Stimulated activated CD4-positive, alpha-beta T cell treated with anti-CD3 and anti-CD28 coated beads, Interleukin-1b, Interleukin-23, amount 100 ng/mL, for 4 hours (primary cell): ENCODE results near the gene CAVIN3.
A peak's percentile ranks its signal among the peaks of the same experiment; 100 is the strongest.
"Not testable (repeated sequence)": the region's sequence is repeated elsewhere in the genome, so short reads cannot be mapped to it uniquely, and the experiment has no call there.

Source experiments
- DNase-seq, 2 donors: peaks; one replicate each; pipeline ENCODE4 v3.0.0-alpha.2; 2020; ENCODE audit warnings: low read depth in 2 of 2

Gene CAVIN3

DNA sequence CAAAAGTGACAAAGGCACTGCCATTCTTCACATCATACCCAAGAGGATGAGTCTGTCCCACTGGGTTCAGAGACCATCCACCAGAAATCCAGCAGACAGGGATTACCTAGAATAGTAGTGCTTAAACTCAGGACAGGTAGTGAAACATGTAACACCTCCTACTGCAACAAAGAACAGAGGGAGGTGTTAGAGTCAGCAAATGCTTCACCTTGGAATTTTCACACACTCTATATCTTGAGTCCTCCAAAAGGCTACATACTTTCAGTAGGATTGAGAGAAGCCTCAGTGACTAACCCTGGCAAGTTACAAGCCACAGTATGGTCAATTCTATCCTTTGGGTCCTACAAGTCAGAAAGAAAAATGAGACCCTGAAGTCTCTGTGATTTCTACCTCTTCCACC, 6.0 kb upstream of the CAVIN3 start:
- no peak for DNase-seq

DNA sequence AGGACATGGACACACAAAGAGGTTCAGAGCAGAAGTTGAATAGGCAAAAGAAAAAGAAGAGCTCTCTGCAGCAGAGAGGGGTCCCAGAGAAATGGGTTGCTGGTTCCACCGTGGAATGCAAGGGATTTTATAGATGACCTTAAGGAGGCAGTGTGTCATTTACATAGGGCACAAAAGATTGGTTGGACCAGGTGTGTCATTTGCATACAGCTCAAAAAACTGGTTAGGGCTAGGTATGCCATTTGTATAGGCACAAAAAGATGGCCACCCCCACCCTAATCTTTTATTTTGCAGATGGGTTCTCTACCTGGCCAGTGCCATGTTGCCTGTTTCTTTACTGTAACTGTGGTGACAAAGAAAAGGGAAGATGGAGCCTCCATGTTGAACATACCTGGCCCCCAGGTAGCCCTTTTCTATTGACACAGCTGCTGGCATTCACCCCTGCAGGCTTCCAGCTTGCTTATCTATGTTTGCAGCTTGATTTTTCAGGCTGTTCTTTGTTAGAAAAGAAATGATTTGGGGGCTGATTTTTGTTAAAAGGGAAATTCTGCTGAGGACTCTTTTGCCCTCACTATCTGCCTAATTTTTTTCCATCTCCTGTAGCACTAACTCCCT, 3.1 kb upstream of the CAVIN3 start:
- no peak for DNase-seq

DNA sequence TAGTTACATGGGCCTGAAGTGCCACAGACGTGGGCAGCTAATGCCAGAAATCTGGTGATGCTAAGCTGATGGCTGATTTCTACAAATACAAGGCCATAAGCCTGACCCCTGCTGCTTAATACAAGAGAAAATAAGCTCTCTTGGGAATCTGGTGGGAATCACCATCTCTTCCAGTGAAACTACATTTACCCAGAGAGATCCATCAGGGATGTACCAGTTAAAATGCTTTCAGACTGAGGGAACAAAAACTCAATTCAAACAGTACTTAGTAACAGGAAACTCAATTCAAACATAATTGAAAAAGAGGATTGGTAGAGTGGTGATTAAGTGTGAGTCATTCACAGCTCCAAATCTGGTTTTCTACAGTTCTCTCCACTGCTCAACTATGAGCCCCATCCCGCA, 1.7 kb upstream of the CAVIN3 start:
- DNase-seq = no peak

DNA sequence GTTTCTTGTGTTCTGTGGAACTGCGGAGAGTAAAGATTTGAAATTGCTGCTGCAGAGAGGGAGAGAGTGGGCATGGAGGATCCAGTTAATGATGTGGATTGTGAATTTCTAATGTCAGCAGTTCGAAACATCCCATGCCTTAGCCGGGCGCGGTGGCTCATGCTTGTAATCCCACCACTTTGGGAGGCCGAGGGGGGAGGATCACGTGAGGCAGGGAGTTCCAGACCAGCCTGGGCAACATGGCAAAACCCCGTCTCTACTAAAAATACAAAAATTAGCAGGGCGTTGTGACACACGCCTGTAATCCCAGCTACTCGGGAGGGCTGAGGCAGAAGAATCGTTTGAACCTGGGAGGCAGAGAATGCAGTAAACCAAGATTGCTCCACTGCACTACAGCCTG, 1.1 kb upstream of the CAVIN3 start:
- DNase-seq = no peak

DNA sequence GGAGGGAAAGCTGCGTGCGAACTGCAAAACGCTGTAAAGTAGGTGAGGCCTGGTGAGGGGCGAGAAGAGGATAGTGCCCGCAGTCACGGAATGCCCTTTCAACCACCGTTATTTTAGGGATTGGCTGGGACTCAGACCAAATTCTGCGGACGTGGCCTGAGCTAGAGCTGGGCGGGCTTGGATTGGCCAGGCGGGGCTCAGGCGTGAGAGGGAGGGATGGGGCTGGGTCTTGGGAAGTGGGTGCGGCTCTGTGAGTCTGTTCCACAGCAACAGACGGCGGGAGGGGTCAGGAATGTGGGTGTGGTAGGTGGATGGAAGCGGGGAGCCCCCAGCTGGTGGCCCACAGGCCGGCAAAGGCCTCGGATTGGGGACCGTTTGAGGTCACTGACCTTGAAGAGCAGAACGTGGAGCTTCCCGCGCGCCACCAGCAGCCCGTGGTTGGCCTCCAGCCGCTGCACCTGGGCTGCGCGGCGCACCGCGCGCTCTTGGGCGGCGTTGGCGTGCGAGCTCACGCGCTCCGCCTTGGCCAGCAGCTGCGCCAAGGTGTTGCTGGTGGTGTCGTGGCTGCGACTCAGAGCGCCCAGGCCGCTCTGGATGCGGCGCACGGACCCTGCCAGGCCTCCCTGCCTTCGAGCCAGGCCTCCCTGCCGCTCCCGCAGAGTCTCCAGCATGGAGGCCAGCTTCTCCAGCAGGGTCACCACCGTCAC, 444 bp downstream of the CAVIN3 start:
- DNase-seq = peak in 1 of 2 donors; percentile 5

DNA sequence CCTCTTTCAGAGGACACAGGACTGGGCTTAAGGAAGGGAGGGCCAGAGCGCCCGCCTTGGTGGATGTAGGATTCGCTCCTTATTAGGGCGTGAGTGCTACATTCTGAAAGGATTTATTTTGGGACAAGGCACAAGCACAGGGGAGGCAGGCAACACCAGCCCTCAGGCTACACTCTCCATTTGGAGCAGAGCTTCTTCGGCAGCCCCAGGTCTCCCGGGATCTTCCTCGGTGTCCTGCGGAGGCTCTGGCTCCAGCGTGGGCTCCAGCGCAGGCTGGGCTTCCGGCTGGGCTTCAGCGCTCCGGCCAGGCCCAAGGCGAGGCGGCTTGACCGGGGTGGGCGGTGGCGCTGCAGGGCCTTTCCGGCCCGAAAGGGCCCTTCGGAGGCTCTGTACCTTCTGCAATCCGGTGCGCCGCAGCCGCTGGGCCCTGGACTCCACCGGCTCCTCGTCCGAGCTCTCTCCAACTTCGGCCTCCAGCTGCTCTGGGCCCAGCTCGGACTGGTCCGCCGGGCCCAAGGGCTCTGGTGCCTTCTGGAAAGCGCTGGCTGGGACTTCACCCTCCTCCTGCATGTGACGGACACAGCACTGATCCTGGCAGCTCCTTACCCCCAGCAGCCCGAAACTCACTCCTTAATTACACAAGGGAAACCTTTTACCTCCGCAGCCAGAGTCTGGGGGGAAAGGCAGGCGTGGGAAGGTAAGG, 1.1 kb downstream of the CAVIN3 start:
- DNase-seq = no peak

DNA sequence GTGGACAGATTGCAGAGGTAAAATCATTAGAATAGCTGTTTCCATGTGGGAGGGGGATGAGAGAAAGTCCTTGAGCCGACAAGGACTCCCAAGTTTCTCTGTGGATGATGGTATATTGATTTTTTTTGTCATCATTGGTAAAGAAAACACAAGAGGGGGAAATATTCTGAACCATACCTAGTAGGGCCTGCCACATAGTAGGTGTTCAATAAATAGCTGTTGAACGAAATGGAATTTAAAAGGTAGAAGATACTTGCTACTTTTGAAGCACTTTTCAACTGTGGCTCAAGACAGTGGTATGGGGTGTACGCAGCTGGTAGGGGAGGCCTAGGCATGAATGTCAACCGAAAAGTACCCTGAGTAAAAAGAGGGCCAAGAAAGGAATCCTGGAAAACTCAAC, 2.1 kb downstream of the CAVIN3 start:
- DNase-seq = no peak

DNA sequence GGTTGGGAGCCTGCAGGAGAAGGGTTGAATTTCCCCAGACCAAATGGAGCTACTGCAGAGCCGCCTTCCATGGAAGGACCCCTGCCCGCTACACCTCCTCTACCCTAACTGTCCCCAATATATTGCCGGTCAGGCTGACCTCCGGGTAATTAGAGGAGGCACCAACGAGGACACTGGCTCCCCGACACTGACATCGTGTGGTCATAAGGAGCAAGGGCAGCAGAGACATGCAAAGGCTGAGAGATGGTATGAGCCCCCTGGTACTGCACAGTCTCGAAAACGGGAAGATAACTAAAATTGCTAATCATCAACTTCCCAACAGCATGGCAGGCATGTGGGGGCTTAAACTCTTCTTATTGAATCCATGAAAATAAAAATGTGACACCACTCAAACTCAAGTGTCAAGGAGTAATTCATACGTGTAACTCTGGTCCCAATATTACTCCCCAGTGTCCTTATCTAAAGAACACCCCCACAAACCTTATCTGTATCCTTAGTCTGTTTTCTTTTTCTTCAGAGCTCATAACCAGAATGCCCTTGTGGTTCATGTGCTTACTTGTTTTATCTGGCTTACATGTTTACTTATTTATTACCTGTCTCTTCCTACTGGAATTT, 4.4 kb downstream of the CAVIN3 start:
- DNase-seq = no peak

DNA sequence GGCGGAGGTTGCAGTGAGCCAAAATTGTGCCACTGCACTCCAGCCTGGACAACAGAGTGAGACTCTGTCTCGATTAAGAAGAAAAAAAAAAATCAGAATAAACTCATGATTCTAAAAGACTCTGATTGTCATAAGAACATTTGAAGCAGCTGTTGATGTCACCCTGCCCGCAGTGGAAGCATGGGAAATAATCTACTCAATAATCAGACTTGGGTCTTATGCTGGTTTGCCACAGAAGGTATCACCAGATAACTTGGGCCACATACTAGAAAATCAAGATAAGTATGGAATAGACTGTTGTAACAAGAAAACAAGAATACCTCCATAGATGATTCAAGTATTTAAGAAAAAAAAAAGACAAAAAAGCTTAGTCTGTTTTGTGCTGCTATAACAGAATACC, 8.2 kb downstream of the CAVIN3 start:
- DNase-seq = no peak

DNA sequence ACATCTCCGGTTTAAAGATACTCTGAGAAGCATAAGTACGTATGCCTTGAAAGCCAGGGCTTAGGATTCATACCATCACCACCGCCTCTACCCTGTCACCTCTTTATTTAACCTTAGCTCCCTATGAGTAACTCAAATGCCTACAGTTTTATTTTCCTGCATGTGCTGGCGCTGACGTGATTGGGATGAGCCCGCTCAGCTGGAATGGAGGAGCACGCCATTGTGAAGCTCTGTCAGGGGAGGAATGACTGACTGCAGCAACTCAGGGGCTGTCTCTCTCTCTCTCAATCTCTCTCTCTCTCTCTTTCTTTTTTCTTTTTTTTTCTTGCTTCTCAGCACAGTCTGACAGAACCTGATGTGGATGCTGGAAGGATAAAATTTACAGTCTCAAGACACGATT, 12.4 kb downstream of the CAVIN3 start:
- no peak for DNase-seq

DNA sequence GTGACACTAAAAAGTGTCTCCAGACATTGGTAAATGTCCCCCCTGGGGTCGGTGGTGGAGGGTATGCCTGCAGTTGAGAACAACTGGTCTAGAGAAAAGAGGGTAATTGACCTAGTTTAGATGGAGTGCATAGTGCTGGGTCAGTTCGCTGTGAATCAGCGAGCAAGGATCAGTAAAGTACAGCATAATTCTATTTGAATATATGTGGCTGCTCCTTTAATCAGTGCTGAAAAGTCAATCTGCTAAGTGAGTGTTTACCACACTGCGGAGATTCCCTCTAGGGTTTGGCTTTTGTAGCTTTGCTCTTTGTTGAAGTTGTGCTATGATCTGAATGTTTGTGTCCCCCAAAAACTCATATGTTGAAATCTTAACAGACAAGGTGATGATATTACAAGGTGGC, 15.0 kb downstream of the CAVIN3 start:
- DNase-seq = no peak

DNA sequence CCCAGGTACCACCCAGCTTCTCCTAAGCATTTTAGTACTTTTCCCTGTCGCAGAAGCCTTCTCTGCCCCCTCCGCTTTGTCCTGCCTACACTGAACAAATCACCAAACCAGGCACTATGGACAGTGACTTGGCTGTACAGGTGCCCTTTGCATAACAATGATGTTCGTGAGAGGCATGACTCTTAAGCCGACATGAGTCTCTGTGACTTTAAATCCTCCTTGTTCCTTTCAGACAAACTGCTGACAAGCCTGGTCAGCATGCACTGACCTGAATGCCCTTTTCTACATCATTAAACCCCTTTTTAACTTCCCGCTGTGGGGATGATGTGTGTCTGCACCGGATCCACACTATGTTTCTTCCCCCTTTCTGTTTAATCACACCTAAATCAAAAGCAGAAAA, 16.6 kb downstream of the CAVIN3 start:
- DNase-seq = no peak

DNA sequence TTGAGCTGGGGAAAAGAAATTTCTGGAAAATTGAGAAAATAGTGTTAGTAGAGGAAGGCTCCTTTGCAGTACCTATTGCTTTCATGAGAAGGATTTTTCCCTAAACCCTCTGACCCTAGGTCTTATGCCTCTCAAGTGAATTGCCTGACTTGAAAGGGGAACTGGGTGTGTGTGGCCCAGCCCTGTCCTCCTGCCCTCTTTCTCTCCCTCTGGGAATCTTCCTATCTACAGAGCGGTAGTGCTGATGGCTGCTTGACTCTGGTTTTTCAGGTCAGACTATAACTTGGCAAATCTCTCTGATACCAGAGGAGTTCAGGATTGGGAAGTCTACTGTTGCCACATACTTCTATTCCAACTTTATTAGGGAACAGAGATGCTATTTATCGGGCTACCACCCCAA, 19.2 kb downstream of the CAVIN3 start:
- no peak for DNase-seq

DNA sequence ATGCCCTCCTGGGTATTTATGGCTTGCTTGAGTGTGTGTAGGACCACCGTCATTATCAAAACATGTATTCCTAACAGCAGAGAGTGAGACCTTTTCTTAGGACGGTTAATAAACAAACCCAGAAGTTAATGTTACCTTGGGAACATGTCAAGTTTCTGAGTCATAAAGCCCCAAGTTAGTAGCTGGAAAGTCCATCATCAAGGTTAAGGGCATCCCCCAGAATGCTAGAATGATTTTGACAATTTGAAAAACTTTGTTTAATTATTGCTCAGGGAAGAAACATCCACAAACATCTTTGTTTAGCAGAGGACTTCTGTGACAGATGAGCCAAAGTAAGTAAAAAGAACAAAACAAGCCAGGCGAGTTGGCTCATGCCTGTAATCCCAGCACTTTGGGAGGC, 20.0 kb downstream of the CAVIN3 start:
- DNase-seq = no peak

DNA sequence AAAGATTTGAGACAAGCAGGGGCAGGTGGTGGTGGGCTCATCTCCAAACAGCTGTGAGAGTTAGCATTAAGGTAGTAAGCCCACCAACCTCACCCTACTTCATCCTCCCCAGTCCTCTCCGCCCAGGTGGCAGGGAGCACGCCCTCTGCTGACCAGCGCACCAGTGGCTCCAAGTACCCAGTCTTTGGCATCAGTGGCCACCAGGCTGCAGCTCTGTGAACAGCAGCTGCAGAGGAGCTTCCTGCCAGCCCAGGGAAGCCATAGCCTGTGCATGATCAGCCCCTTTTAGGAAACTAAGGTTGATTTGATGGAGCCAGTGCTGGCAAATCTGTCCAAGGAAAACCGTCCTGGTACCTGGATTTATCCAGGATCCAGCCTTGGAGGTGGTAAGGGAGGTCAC, 21.7 kb downstream of the CAVIN3 start:
- DNase-seq = no peak

DNA sequence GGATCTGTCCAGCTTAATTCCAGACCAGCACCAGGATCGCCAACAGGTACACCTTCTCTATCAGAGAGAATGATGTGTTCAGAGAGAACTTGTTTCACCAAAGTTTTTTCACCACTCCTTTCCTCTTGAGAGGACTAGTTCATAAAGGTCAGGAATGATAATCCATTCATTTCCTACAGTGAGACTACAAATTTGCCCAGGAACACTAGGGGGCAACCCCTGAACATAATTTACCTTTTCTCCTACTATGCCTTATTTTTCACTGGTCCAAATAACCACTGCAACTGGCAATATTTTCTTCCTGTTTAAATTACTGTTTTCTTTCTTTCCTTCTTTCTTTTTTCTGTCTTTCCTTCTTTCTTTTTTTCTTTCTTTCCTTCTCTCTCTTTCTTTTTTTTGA, 22.5 kb downstream of the CAVIN3 start:
- DNase-seq = no peak

DNA sequence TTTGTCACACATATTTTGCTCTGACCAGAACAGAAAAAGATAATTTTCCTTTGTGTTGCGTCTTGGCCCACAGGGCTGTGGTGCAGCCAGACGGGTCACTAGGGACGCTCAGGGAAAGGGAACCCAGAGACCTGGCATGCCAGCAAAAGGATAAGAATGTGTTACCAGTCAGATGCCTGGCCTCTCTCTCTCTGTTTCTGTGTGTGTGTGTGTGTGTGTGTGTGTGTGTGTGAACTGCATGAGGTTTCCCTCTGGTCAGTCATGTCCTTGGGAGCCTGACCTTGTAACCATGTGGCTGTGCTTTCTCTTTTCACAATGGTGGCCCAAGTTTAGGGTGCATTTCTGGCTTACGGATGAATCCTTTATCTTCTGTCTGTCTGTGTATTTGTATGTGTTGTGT, 35.3 kb downstream of the CAVIN3 start:
- DNase-seq = no peak

DNA sequence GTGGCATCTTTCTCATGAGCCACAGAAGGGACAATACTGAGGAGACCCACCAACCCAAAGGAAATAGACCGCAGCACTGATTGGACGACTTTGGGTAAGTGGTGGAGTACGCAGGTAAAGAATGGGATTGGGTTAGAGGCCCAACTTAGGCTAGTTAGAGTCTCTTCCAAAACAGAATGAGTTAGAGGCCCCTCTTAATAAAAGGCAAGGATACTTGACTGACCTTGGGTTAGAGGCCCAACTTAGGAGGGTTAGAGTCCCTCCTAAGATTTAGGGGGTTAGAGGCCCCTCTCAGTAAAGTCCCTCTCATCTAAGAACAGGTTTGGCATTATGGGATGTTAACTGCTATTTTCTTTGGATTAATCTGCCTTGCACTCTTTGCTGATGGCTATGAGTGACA, 36.1 kb downstream of the CAVIN3 start:
- no peak for DNase-seq

DNA sequence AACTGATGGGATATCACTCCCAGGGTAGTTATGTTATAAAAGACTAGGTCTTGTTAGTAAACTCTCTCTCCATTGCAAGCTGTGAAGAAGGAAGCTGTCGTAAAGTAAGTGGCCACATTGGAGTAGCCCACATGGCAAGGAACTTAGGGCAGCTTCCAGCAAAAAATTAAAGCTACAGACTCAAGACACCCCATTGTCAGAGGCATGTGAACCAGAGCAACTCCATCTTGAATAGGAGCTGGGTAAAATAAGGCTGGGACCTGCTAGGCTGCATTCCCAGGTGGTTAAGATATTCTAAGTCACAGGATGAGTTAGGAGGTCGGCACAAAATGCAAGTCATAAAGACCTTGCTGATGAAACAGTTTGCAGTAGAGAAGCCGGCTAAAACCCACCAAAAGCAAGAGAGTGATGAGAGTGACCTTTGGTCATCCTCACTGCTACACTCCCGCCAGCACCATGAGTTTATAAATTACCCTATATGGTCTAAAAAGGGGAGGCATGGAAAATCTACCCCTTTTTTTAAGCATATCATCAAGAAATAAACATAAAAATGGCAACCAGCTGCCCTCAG, 36.8 kb downstream of the CAVIN3 start:
- no peak for DNase-seq

DNA sequence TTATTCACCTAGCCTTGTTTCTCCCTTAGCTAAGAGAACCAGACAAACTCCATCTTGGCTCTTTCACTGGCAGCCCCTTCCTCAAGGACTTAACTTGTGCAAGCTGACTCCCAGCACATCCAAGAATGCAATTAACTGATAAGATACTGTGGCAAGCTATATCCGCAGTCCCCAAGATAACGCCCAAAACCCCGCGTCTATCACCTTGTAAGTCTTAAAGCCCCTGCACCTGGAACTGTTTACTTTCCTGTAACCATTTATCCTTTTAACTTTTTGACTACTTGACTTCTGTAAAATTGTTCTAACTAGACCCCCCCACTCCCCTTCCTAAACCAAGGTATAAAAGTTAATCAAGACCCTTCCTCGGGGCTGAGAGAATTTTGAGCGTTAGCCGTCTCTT, 39.5 kb downstream of the CAVIN3 start:
- DNase-seq = not testable (repeated sequence)

DNA sequence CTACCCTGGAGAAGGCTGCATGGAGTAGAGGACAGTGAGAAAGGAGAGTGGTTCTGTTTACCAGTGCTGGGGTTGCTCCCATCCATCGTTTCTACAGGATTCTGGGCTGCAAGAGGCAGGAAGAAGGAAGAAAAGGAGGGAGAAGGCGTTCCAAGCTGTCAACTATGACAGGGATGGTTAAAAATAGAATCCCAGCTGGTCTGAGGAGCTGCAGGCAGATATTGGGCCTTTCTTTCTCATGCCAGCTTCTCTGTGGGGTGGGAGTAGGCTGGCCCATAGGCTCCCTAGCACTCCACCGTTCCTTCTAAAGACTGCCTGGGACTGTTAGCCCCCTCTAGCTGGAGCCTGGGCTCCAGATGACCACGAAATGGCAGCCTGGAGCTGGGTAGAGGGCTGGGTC, 47.1 kb downstream of the CAVIN3 start:
- no peak for DNase-seq

DNA sequence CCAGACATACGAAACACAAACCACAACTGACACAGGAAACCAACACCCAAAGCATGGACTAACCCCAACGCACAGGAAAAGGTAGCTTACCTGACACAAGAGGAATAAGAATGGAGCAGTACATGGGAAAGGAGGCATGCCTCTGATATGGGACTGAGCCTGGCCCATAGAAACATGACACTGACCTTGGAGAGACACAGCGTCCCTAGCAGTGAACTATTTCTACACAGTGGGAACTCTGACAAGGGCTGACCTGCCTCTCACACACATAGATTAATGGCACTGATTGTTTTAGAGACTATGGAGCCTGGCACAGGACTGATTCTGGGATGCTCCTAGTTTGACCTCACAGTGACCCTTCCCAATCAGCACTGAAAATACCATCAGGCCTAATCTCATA, 48.7 kb downstream of the CAVIN3 start:
- DNase-seq = no peak
